Trophoblast cell (in vitro differentiated cells and primary cell): ENCODE results near the gene PSG1.
"Not testable (repeated sequence)": the region's sequence is repeated elsewhere in the genome, so short reads cannot be mapped to it uniquely, and the experiment has no call there.

ENCODE experiments used
- DNase-seq, 2 donors: peaks; one replicate each; pipeline ENCODE4 v3.0.0-alpha.2; 2016
- H2AFZ ChIP-seq: 2 replicates; pipeline ENCODE4 v1.6.1; 2013; ENCODE audit warnings: low read length, moderate library complexity, mild to moderate bottlenecking; ENCODE audit not compliant: insufficient read depth, poor library complexity
- H2AK5ac ChIP-seq: 2 replicates; pipeline ENCODE4 v1.6.1; 2013; ENCODE audit warnings: mild to moderate bottlenecking, low read length
- H2BK120ac ChIP-seq: 2 replicates; pipeline ENCODE4 v1.6.1; 2013; ENCODE audit warnings: low read length, mild to moderate bottlenecking, moderate library complexity; ENCODE audit not compliant: insufficient read depth, poor library complexity
- H2BK12ac ChIP-seq: 2 replicates; pipeline ENCODE4 v1.6.1; 2013; ENCODE audit warnings: mild to moderate bottlenecking, low read length, moderate library complexity
- H2BK5ac ChIP-seq: 2 replicates; pipeline ENCODE4 v1.6.1; 2013; ENCODE audit warnings: low read length, low read depth, moderate library complexity, mild to moderate bottlenecking; ENCODE audit not compliant: poor library complexity
- H3K14ac ChIP-seq: 2 replicates; pipeline ENCODE4 v1.6.1; 2013; ENCODE audit warnings: mild to moderate bottlenecking, low read length
- H3K18ac ChIP-seq: 2 replicates; pipeline ENCODE4 v1.6.1; 2013; ENCODE audit warnings: mild to moderate bottlenecking, low read length
- H3K23ac ChIP-seq: 2 replicates; pipeline ENCODE4 v1.6.1; 2013; ENCODE audit warnings: low read length
- H3K27ac ChIP-seq: 2 replicates; pipeline ENCODE4 v1.5.1; 2013; ENCODE audit warnings: low read depth, mild to moderate bottlenecking, inconsistent platforms, low read length, moderate library complexity
- H3K27me3 ChIP-seq: 2 replicates; pipeline ENCODE4 v1.6.1; 2013; ENCODE audit warnings: inconsistent platforms, mild to moderate bottlenecking, low read length, moderate library complexity; ENCODE audit not compliant: insufficient read depth
- H3K36me3 ChIP-seq, 2 experiments: 1 replicate in 1 of 2; 2 replicates in 1 of 2; pipeline ENCODE4 v1.6.1; 2013; ENCODE audit warnings: low read length in 2 of 2, mild to moderate bottlenecking in 2 of 2, moderate library complexity in 1 of 2; ENCODE audit not compliant: insufficient read depth in 2 of 2, control insufficient read depth in 1 of 2
- H3K4ac ChIP-seq: 2 replicates; pipeline ENCODE4 v1.6.1; 2013; ENCODE audit warnings: low read depth, mild to moderate bottlenecking, low read length, moderate library complexity
- H3K4me1 ChIP-seq, 2 experiments: 1 replicate in 1 of 2; 2 replicates in 1 of 2; pipeline ENCODE4 v1.6.1; 2013; ENCODE audit warnings: low read length in 2 of 2, mild to moderate bottlenecking in 2 of 2, moderate library complexity in 1 of 2; ENCODE audit not compliant: insufficient read depth in 2 of 2, control insufficient read depth in 1 of 2
- H3K4me2 ChIP-seq: 2 replicates; pipeline ENCODE4 v1.6.1; 2013; ENCODE audit warnings: inconsistent platforms, mild to moderate bottlenecking, low read length, moderate library complexity
- H3K4me3 ChIP-seq: 2 replicates; pipeline ENCODE4 v1.5.1; 2013; ENCODE audit warnings: mild to moderate bottlenecking, low read depth, low read length, inconsistent platforms
- H3K79me1 ChIP-seq: one replicate; pipeline ENCODE4 v1.6.1; 2013; ENCODE audit warnings: low read length
- H3K79me2 ChIP-seq: 2 replicates; pipeline ENCODE4 v1.6.1; 2013; ENCODE audit warnings: low read length, mild to moderate bottlenecking; ENCODE audit not compliant: control insufficient read depth, insufficient read depth, poor library complexity
- H3K9ac ChIP-seq: 2 replicates; pipeline ENCODE4 v1.6.1; 2013; ENCODE audit warnings: mild to moderate bottlenecking, low read length
- H3K9me3 ChIP-seq: 2 replicates; pipeline ENCODE4 v1.6.1; 2013; ENCODE audit warnings: low read depth, mild to moderate bottlenecking, control low read depth, inconsistent platforms, low read length; ENCODE audit not compliant: insufficient read depth
- H4K12ac ChIP-seq: 2 replicates; pipeline ENCODE4 v1.6.1; 2013; ENCODE audit warnings: low read depth, mild to moderate bottlenecking, low read length, moderate library complexity
- H4K8ac ChIP-seq: 2 replicates; pipeline ENCODE4 v1.6.1; 2013; ENCODE audit warnings: low read depth, mild to moderate bottlenecking, low read length, moderate library complexity
- H4K91ac ChIP-seq: one replicate; pipeline ENCODE4 v1.6.1; 2013; ENCODE audit warnings: low read depth, mild to moderate bottlenecking, low read length, moderate library complexity
- WGBS: extraction: QIAGEN DNeasy Blood & Tissue Kit; methylation state at CpG from one replicate; pipeline ENCODE4 v1.1.7; 2013; ENCODE audit warnings: missing lambda C conversion rate; ENCODE audit not compliant: insufficient read length, insufficient coverage; ENCODE audit errors: extremely low coverage; 5-methylcytosine and 5-hydroxymethylcytosine counted together

PSG1 gene

GRCh38 chr19:42850981-42851717 lies 28.4 kb downstream of the PSG1 start:
- Histone ChIP-seq H3K27me3 (no peaks in the 10 kb centered on the region), H3K23ac (no peak overlapping the region), H3K18ac (no peak overlapping the region), H3K4ac (no peak overlapping the region), H3K4me1 (no peaks in the 10 kb centered on the region), H2BK120ac (no peak overlapping the region), H4K8ac (no peak overlapping the region), H2AK5ac (no peak overlapping the region), H3K4me2 (no peak overlapping the region), H3K79me2 (no peaks in the 10 kb centered on the region), H3K4me3 (no peak overlapping the region), H3K27ac (no peak overlapping the region), H3K14ac (no peak overlapping the region), H3K9ac (no peak overlapping the region), H4K91ac (no peak overlapping the region), H3K79me1 (no peaks in the 10 kb centered on the region), H4K12ac (no peak overlapping the region), H3K36me3 (no peaks in the 10 kb centered on the region), H2BK5ac (no peak overlapping the region), H2AFZ (no peak overlapping the region), H3K9me3 (peaks cover 20% of the 10 kb centered on the region), H2BK12ac (no peak overlapping the region)
- DNase-seq: peak; percentile 97 to 98
- WGBS: no CpG with 5 or more reads among the region's 6 CpGs

GRCh38 chr19:42846597-42846996 lies 32.9 kb downstream of the PSG1 start:
- H4K8ac ChIP-seq: no peak overlapping the region
- WGBS: no CpG with 5 or more reads among the region's 2 CpGs
- H3K27me3 ChIP-seq: no peaks in the 10 kb centered on the region
- no peaks in the 10 kb centered on the region for H3K79me2 ChIP-seq
- H2BK12ac ChIP-seq: no peak overlapping the region
- no peak overlapping the region for H3K23ac ChIP-seq
- H4K91ac ChIP-seq: no peak overlapping the region
- H3K27ac ChIP-seq: no peak overlapping the region
- H2BK120ac ChIP-seq: no peak overlapping the region
- H3K4me3 ChIP-seq: no peak overlapping the region
- H3K4ac ChIP-seq: no peak overlapping the region
- H3K4me2 ChIP-seq: no peak overlapping the region
- H3K18ac ChIP-seq: no peak overlapping the region
- H4K12ac ChIP-seq: no peak overlapping the region
- H3K79me1 ChIP-seq: no peaks in the 10 kb centered on the region
- no peaks in the 10 kb centered on the region for H3K36me3 ChIP-seq
- H2BK5ac ChIP-seq: no peak overlapping the region
- peaks cover 14% of the 10 kb centered on the region for H3K9me3 ChIP-seq
- no peak overlapping the region for H2AFZ ChIP-seq
- no peak for DNase-seq
- no peaks in the 10 kb centered on the region for H3K4me1 ChIP-seq
- H3K9ac ChIP-seq: no peak overlapping the region
- H2AK5ac ChIP-seq: no peak overlapping the region
- no peak overlapping the region for H3K14ac ChIP-seq

- not testable (repeated sequence) for H3K27ac ChIP-seq, H4K91ac ChIP-seq, H2BK12ac ChIP-seq, H3K4me3 ChIP-seq, H3K4me2 ChIP-seq, H2BK5ac ChIP-seq, H2AFZ ChIP-seq, H3K18ac ChIP-seq, H3K4ac ChIP-seq, H3K4me1 ChIP-seq, H3K79me1 ChIP-seq, H3K23ac ChIP-seq, H4K8ac ChIP-seq, H2AK5ac ChIP-seq, H3K79me2 ChIP-seq, H2BK120ac ChIP-seq, H3K9ac ChIP-seq, H3K14ac ChIP-seq, H4K12ac ChIP-seq, H3K36me3 ChIP-seq, H3K27me3 ChIP-seq
- no CpG with 5 or more reads among the region's 7 CpGs for WGBS
- DNase-seq: peak in 1 of 2 donors; percentile 23
- peaks cover 12% of the 10 kb centered on the region for H3K9me3 ChIP-seq
Measured at GRCh38 chr19:42843631-42844030, 35.9 kb downstream of the PSG1 start.

- not testable (repeated sequence) for H2AK5ac ChIP-seq, H2AFZ ChIP-seq, H3K27ac ChIP-seq, H4K8ac ChIP-seq, H3K4me3 ChIP-seq, H3K14ac ChIP-seq, H3K4me2 ChIP-seq, H3K9me3 ChIP-seq, H2BK12ac ChIP-seq, H3K27me3 ChIP-seq, H3K9ac ChIP-seq, H3K79me1 ChIP-seq, H4K12ac ChIP-seq, H3K23ac ChIP-seq, H3K18ac ChIP-seq, H4K91ac ChIP-seq, H3K36me3 ChIP-seq, H3K4me1 ChIP-seq, H3K4ac ChIP-seq, H2BK5ac ChIP-seq, H2BK120ac ChIP-seq, H3K79me2 ChIP-seq
- DNase-seq: peak; percentile 72 to 86
- WGBS: no CpG with 5 or more reads among the region's 9 CpGs
Measured at GRCh38 chr19:42832746-42833442, 46.6 kb downstream of the PSG1 start.
